ENCODE data around the gene KDM8. TPM values are rescaled to one million over a fixed set of nuclear protein-coding genes. Genes with fewer than 3 reads are reported as not detected.

KDM8 gene
- total RNA-seq, 1 experiment from 2014 or later: 15.5 TPM

GRCh38 chr16:27230562-27231001, 27.3 kb downstream of the KDM8 start:
- no peak overlapping the region for H4K5ac ChIP-seq (ENCODE audit: insufficient read length, low read depth, low read length)
- H3K14ac ChIP-seq (ENCODE audit: insufficient read depth, low read length): no peak overlapping the region
- no peaks in the 10 kb centered on the region for H3K79me1 ChIP-seq (ENCODE audit: insufficient read depth, low read depth, low read length, poor library complexity, severe bottlenecking)
- H4K8ac ChIP-seq (replicated peaks; ENCODE audit: insufficient read length, low read depth, low read length): no peak overlapping the region
- no peaks in the 10 kb centered on the region for H3K27me3 ChIP-seq (ENCODE audit: insufficient read depth, low read length)
- H3K18ac ChIP-seq (ENCODE audit: insufficient read length, low read depth, low read length): no peak overlapping the region
- no peak overlapping the region for H2AK5ac ChIP-seq (ENCODE audit: insufficient read length, low read length)
- H2BK15ac ChIP-seq (ENCODE audit: low read depth, low read length): no peak overlapping the region
- no peak overlapping the region for H3K4me2 ChIP-seq (ENCODE audit: insufficient read depth, insufficient read length, low read length)
- H3K27ac ChIP-seq (ENCODE audit: insufficient read length, low read depth, low read length): no peak overlapping the region
- no peaks in the 10 kb centered on the region for H3K9me3 Mint-ChIP-seq
- no peak overlapping the region for H2AFZ ChIP-seq (ENCODE audit: low read length)
- H4K20me1 ChIP-seq (ENCODE audit: control insufficient read depth, insufficient read depth, insufficient read length): no peaks in the 10 kb centered on the region
- H3K4me1 Mint-ChIP-seq: peaks cover 7 to 8% of the 10 kb centered on the region in 2 experiments; a peak in 3 of 4 replicates
- no peaks in the 10 kb centered on the region for H3K4me1 ChIP-seq (ENCODE audit: insufficient read depth, low read length)
- H2BK12ac ChIP-seq (ENCODE audit: insufficient read length, low read depth, low read length): no peak overlapping the region
- no peak overlapping the region for H2BK5ac ChIP-seq (ENCODE audit: insufficient read length, low read length)
- H4K91ac ChIP-seq (ENCODE audit: insufficient read length, low read depth, low read length): no peak overlapping the region
- no peak overlapping the region for H3K4me3 Mint-ChIP-seq
- WGBS (ENCODE audit: extremely low coverage, insufficient read length, low lambda C conversion rate): no CpG with 5 or more reads among the region's 16 CpGs
- H3K27me3 Mint-ChIP-seq (ENCODE audit: low read depth): no peaks in the 10 kb centered on the region
- no peaks in the 10 kb centered on the region for H3K23me2 ChIP-seq (ENCODE audit: insufficient read length, low read depth, low read length, poor library complexity, severe bottlenecking)
- H3K79me2 ChIP-seq (ENCODE audit: insufficient read depth, low read length): no peaks in the 10 kb centered on the region
- no peak overlapping the region; a peak in 2 of 7 replicates for H3K27ac Mint-ChIP-seq
- H3K9ac ChIP-seq (ENCODE audit: extremely low read depth, insufficient read length, low read length): no peak overlapping the region
- DNase-seq: no peak
- peak; percentile 31; the same call in 2 of the 3 replicates for TF ChIP-seq CTCF (conservative IDR thresholded peaks at IDR 0.05)
- H3K56ac ChIP-seq (ENCODE audit: insufficient read length, low read depth, low read length): no peak overlapping the region
- no peak overlapping the region for H3T11ph ChIP-seq (ENCODE audit: low read length)
- no peak overlapping the region for H3K4ac ChIP-seq (ENCODE audit: low read depth, low read length)
- no peak overlapping the region for H2BK20ac ChIP-seq (ENCODE audit: low read depth, low read length, poor library complexity, severe bottlenecking)
- 0 out of 7 replicates have a peak, but pooled peaks cover 0 to 2% (median 0%) of the 10 kb centered on the region in 3 experiments for H3K36me3 Mint-ChIP-seq (ENCODE audit: insufficient read depth in 1 of 3, low read depth in 3 of 3)
- no peak overlapping the region for H2BK120ac ChIP-seq (ENCODE audit: low read depth, low read length, poor library complexity, severe bottlenecking)
- H3K9me3 ChIP-seq (ENCODE audit: control insufficient read depth, low read depth, low read length): no peaks in the 10 kb centered on the region
- no peak overlapping the region for H3K23ac ChIP-seq (ENCODE audit: insufficient read length, low read depth, low read length)
